Activated CD4-positive, alpha-beta T cell treated with anti-CD3 and anti-CD28 coated beads, Interleukin-2, amount 10 ng/mL, durations not matched to agents 7 days and 5 days (primary cell): ENCODE results near the gene VWC2L. TPM values are rescaled to one million over a fixed set of nuclear protein-coding genes. Genes with fewer than 3 reads are reported as not detected.

ENCODE experiments used
- CTCF ChIA-PET: fragments of 350-600 bp; sonication (Branson Sonifier 250); formaldehyde crosslinking; loops from one replicate; lab custom pipeline; 2021; ENCODE audit warnings: antibody characterized with exemption; lab: Charles Lee
- POLR2A ChIA-PET: fragments of 350-600 bp; sonication (Branson Sonifier 250); formaldehyde crosslinking; loops from one replicate; lab custom pipeline; 2021; ENCODE audit warnings: antibody characterized with exemption; lab: Charles Lee
- DNase-seq: peaks from one replicate; pipeline ENCODE4 v3.0.0-alpha.2; 2020
- H3K27ac Mint-ChIP-seq: one replicate; pipeline ENCODE4 v1.8.0; 2021; ENCODE audit warnings: mild to moderate bottlenecking, moderate library complexity, mixed read lengths
- H3K27me3 Mint-ChIP-seq: one replicate; pipeline ENCODE4 v1.8.0; 2021; ENCODE audit warnings: mixed read lengths
- H3K36me3 Mint-ChIP-seq: one replicate; pipeline ENCODE4 v1.8.0; 2021; ENCODE audit warnings: low read depth, mixed read lengths
- H3K4me1 Mint-ChIP-seq: one replicate; pipeline ENCODE4 v1.8.0; 2021; ENCODE audit warnings: mixed read lengths
- H3K4me3 Mint-ChIP-seq: one replicate; pipeline ENCODE4 v1.8.0; 2021; ENCODE audit warnings: mild to moderate bottlenecking, moderate library complexity, mixed read lengths
- H3K9me3 Mint-ChIP-seq: one replicate; pipeline ENCODE4 v1.8.0; 2021; ENCODE audit warnings: mixed read lengths
- total RNA-seq, 2 experiments: library from RNA; stranded (reverse); gene quantifications; one replicate each; pipeline ENCODE4 v1.2.3, GENCODE V29; 2021

VWC2L gene
- total RNA-seq, 2 experiments from 2014 or later, result not detected

DNA sequence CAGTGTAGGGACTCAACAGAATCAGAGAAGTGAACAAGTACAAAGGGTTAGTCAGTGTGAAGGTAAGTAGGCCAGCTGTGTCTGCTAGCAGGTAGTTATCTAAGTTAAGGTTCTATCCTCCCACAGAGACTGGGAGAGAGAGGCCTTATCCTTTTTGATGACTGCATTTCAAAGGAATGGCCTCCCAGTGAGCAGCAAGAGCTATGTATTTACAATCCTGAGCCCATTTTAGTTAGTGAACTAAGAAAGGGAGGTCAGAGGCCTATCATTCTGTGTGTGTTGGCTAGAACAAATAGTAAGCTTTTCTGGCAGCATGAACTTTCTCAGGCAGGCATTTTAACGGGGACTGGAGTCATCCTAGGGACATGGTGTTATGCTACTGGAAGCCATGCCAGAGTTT, 182.9 kb downstream of the VWC2L start:
- H3K27ac Mint-ChIP-seq, result no peak overlapping the region
- CTCF ChIA-PET, result no interaction called here
- POLR2A ChIA-PET, result no interaction called here
- H3K36me3 Mint-ChIP-seq, result no peaks in the 10 kb centered on the region
- DNase-seq, result no peak
- H3K9me3 Mint-ChIP-seq, result no peaks in the 10 kb centered on the region
- no peak overlapping the region for H3K4me3 Mint-ChIP-seq
- no peaks in the 10 kb centered on the region for H3K27me3 Mint-ChIP-seq
- H3K4me1 Mint-ChIP-seq, result no peaks in the 10 kb centered on the region

DNA sequence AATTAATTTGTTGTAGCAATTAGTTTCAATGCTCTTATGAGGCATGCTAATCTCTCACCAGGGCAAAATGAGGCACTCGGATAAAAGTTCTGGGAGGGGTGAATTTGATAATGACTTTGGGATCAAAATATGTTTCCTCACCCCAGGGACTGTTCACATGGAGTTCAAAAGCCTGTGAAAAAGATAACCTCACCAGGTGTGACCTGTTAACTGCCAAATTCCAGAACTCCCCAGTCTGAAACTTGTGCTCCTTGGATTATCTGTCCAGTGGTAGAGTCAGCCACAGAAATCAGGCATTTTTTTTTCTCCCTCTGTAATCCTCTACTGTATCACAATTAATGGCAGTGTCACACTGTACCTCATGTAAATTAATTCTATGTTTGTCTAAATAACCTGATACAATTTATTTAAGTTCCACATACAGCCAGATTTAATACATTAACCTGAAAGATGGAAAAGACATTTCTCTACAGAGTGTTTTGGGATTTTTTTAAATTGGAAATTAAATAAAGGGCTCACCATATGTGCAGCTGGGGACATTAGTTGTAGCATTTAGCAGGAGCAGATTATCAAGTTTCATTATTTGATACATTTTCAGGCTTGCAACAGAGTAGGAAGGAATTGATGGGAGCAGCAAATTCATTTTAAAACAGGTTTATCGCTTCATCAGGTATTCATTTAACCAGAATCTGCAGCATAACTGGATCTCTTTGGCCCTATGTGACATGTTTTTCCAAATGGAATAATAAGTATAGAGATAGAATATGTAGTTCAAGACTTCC, 191.2 kb downstream of the VWC2L start:
- Mint-ChIP-seq H3K36me3 (no peaks in the 10 kb centered on the region), H3K27ac (no peak overlapping the region), H3K9me3 (no peaks in the 10 kb centered on the region), H3K4me3 (no peak overlapping the region), H3K4me1 (no peaks in the 10 kb centered on the region), H3K27me3 (no peaks in the 10 kb centered on the region)
- ChIA-PET CTCF (no interaction called here), POLR2A (no interaction called here)
- no peak for DNase-seq

GRCh38 chr2:214604861-214605260, 194.0 kb downstream of the VWC2L start:
- Mint-ChIP-seq H3K27ac (no peak overlapping the region), H3K4me1 (no peaks in the 10 kb centered on the region), H3K9me3 (no peaks in the 10 kb centered on the region), H3K36me3 (no peaks in the 10 kb centered on the region), H3K4me3 (no peak overlapping the region), H3K27me3 (no peaks in the 10 kb centered on the region)
- DNase-seq, result no peak
- CTCF ChIA-PET, result interaction anchor here (0.6 kb wide), 1 partner anchor 553 kb away, joined by 4 read pairs; no protein-coding TSS in a partner anchor
- POLR2A ChIA-PET, result no interaction called here

GRCh38 chr2:214607051-214607450, 196.2 kb downstream of the VWC2L start:
- ChIA-PET POLR2A (no interaction called here), CTCF (no interaction called here)
- H3K27me3 Mint-ChIP-seq, result peaks cover 3% of the 10 kb centered on the region
- H3K4me3 Mint-ChIP-seq, result no peak overlapping the region
- DNase-seq, result no peak
- no peaks in the 10 kb centered on the region for H3K4me1 Mint-ChIP-seq
- H3K27ac Mint-ChIP-seq, result no peak overlapping the region
- no peaks in the 10 kb centered on the region for H3K9me3 Mint-ChIP-seq
- H3K36me3 Mint-ChIP-seq, result no peaks in the 10 kb centered on the region

DNA sequence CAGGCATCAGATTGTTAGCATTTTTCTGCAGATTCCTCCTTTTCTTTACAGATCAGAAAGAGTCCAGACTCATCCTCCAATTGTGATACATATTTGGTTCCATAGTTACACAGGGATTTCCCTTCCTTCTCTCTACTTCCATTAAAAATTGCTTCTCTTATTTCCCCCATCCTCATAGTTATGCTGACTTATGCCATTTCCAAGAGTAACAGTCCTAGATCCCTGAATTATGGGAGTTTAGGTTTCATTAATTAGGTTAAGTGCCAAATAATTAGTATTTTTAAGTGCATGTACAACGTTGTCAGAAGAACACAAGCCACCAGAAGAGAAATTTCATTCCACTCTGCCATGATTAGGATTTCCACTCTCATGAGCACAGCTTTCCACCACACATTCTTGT, 200.2 kb downstream of the VWC2L start:
- Mint-ChIP-seq H3K4me3 (no peak overlapping the region), H3K27ac (no peak overlapping the region), H3K36me3 (no peaks in the 10 kb centered on the region), H3K9me3 (no peaks in the 10 kb centered on the region), H3K4me1 (no peaks in the 10 kb centered on the region), H3K27me3 (peaks cover 3% of the 10 kb centered on the region)
- CTCF ChIA-PET, result no interaction called here
- POLR2A ChIA-PET, result no interaction called here
- DNase-seq, result no peak

DNA sequence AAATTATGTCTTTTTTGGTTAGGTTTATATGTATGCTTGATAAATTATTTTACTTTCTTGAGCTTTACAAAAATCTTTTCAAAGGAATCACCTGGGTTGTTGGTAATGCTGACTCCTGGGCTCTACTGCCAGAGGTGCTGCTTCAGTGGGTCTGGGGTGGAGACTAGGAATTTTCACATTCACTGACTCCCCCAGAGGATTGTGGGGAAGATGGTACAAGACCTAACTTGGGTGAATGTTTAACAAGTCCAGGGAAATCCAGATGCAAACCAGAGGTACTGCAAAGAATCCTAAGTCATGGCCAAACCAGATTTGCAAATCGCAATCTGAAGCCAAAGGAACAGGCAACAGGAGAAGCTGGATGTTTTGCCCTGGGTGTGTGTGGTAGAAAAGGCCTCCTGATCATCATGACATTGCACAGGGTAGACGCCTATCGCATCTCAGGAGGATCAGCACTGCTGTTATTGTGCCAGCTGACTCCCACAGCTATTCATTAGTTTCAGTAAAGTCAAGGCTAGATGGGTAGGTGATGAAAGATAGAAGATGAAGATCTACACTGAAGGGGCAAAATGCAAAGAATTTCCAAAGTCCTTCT, 213.4 kb downstream of the VWC2L start:
- no peaks in the 10 kb centered on the region for H3K27me3 Mint-ChIP-seq
- no peaks in the 10 kb centered on the region for H3K36me3 Mint-ChIP-seq
- no peak overlapping the region for H3K4me3 Mint-ChIP-seq
- no peak for DNase-seq
- H3K4me1 Mint-ChIP-seq, result no peaks in the 10 kb centered on the region
- no peak overlapping the region for H3K27ac Mint-ChIP-seq
- CTCF ChIA-PET, result no interaction called here
- H3K9me3 Mint-ChIP-seq, result no peaks in the 10 kb centered on the region
- POLR2A ChIA-PET, result no interaction called here

DNA sequence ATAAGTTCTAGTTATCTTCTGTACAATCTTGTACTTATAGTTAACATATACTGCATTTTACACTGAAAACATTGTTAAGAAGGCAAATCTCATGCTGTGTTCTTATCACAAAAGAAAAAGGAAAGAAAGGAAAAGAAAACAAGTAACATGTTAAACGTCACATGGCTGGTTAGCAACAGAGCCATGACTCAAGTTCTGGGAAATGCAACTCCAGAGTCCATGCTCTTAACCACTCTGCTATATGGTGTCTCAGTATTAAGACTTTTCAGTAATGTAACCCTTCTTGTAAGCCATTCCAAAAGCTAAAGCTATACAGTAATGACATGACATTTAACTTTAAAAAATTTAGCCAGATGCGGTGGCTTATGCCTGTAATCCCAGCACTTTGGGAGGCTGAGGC, 217.2 kb downstream of the VWC2L start:
- no peak for DNase-seq
- no peak overlapping the region for H3K27ac Mint-ChIP-seq
- no peaks in the 10 kb centered on the region for H3K4me1 Mint-ChIP-seq
- ChIA-PET CTCF (no interaction called here), POLR2A (no interaction called here)
- H3K36me3 Mint-ChIP-seq, result no peaks in the 10 kb centered on the region
- no peak overlapping the region for H3K4me3 Mint-ChIP-seq
- no peaks in the 10 kb centered on the region for H3K9me3 Mint-ChIP-seq
- no peaks in the 10 kb centered on the region for H3K27me3 Mint-ChIP-seq
